GM11168 (cell line): Measurements from ENCODE around the gene TMEM179.

Source experiments
- in situ Hi-C: fragments of 300-500 bp; cut with MboI; formaldehyde crosslinking; loops from one replicate; pipeline ENCODE4 v1.12.0; 2022; ENCODE audit warnings: low sequenced_read_pairs; ENCODE audit not compliant: unreplicated experiment

The TMEM179 gene

DNA sequence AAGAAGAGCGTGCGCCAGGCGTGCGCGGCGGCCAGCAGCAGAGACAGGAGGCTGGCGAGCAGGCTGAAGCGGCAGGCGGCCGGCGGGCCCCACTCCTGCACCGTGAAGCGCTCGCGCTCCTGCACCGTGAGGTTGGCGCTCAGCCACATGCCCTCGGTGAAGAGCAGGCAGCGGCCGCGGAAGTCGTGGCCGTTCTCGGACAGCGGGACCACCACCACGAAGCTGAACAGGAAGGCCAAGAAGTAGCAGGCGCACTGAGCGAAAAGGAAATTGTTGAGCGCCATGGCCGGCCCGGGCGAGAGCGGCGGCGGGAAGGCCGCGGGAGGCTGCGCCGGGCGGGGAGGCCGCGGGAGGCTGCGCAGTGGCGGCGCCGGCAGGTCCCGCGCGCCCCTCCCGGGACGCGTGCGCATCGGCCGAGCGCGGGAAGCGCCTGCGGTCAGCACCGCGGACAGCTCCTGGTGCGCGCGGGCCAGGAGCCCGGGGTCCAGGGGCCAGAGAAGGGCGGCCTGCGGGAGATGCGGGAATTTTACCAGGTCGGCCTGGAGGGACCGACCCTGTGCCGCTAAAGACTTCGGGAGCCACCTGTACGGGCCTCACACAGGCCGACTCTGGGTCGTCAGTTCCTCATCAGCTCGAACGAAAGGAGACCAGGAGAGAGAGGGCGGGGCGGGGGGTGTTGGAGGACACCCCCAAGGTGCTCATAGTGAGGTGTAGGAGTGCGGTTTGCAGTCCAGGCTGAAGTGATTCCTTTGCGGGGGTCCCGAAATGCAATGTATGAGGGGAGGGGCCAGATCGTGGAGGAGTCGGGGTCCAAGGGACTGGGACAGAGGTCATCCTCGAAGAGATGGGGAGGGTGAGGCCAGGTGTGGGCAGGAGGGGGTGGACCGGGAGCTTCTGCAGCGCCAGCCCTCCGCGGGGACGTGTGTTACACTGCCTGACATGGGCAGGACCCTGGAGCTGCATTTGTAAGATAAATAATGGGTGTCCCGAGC is at the start of gene TMEM179:
Gene TMEM179 (minus strand): TSS at position 315 of the 992 bp plus-strand sequence. CDS start 31 bp downstream, at position 284.
- in situ Hi-C loops = no loop called here

DNA sequence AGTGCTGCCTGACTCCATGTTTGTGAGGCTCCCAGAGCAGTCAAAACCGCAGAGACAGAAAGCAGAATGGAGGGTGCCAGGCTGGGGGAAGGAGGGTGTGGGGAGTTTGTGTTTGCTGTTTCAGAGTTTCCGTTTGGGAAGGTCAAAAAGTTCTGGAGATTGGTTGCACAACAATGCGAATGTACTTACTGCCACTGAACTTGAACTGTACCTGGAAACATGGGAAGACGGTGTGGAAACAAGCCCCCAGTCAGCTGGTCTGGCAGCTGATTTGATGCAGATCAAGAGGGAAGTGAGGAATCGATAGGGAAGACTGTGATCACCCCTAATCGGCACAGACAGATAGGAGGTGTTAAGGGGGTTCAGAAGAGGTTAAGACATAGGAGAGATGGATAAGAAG is 49.5 kb upstream of the TMEM179 start:
- in situ Hi-C loops = loop anchor here (10.0 kb wide), 1 partner anchor 61 kb away; no protein-coding TSS in a partner anchor

DNA sequence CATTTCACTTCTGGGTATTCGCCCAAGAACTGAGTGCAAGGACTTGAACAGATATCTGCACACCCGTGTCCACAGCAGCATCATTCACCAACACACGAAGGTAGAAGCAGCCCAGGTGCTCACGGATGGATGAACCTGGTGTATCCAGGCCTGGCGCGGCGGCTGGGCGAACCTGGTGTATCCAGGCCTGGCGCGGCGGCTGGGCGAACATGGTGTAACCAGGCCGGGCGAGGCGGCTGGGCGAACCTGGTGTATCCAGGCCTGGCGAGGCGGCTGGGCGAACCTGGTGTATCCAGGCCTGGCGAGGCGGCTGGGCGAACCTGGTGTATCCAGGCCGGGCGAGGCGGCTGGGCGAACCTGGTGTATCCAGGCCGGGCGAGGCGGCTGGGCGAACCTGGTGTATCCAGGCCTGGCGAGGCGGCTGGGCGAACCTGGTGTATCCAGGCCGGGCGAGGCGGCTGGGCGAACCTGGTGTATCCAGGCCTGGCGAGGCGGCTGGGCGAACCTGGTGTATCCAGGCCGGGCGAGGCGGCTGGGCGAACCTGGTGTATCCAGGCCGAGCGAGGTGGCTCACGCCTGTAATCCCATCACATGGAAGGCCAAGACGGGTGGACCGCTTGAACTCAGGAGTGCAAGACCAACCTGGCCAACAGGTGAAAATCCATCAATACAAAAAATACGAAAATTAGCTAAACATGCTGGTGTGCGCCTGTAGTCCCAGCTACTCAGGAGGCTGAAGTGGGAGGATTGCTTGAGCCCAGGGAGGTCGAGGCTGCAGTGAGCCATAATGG is 48.8 kb upstream of the TMEM179 start:
- in situ Hi-C loops = loop anchor here (10.0 kb wide), 1 partner anchor 61 kb away; no protein-coding TSS in a partner anchor

DNA sequence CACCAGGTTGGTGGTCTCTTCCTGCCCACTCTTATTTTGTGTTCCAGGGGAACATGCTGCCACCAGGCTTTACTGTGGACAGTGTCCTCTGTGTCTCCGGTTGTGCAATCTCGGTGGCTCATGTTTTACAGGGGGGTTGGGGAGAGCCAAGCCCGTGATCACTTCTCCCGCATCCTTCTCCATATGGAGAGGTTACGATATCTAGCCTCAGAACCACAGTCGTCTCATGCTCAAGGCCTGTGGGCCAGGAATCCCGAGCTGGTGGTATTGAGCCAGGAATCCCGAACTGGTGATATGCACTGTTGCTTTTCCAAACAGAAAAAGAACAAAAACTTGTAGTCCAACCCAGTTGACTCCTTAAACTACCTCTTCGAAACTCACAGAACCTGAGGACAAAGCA is 47.8 kb upstream of the TMEM179 start:
- in situ Hi-C loops = loop anchor here (10.0 kb wide), 1 partner anchor 62 kb away; no protein-coding TSS in a partner anchor

DNA sequence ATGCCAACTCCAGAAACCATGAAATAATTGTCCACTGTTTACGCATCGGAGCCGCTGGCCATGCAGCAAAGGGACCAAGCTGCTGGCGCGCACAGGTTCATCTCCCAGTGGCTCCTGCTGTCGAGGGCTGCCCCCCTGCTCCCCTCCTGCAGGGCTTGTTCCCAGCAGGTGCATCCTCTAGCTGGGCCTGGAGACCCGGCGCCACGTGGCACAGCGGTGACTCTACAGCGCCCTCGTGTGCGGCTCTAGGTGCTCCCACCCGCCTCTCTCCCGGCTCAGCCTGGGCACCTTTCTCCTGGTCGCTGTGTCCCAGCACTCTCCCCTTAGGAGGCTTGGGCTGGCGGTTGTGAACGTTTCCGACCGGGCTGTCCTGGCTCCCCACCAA is 47.3 kb upstream of the TMEM179 start:
- in situ Hi-C loops = loop anchor here (10.0 kb wide), 1 partner anchor 63 kb away; no protein-coding TSS in a partner anchor

DNA sequence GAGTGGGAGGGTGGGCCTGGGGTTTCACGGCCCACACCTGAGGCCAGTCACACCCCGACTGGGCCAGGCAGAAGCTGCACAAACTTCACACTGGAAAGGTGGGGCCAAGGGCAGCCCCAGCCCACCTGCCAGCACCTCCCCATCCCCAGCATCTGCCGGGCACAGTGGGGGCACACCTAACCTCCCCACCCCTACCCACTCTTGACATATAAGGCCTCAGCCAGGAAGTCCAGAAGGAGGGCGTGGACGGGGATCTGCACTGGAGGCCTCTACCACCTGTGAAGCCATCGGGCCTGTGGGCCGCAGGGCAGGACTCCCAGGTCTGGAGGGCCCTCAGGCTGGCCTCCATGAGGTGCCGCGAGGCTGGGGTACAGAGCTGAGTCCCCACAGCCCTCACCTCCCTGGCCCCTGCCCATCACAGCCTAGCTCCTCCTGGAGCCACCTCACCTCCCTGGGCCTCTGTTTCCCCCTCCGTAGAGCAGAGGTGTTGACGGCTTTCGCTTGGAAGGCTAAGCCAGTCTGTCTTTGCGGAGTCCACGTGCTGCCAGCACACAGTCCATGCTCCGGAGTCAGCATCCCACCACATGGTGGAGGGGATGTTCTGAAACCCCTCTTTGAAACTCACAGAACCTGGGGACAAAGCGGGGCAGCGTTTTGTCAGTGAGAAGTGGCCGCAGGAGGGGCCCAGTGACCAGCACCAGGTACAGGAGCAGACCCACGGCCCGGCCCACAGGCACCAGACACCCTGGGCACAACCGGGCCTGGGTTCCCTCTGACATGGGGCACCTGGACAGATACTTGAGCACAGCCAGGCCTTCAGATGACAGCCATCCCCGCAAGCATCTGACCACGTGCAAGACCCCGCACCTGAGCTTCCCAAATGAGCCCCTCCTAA is 46.7 kb upstream of the TMEM179 start:
- in situ Hi-C loops = loop anchor here (10.0 kb wide), 1 partner anchor 64 kb away; no protein-coding TSS in a partner anchor

DNA sequence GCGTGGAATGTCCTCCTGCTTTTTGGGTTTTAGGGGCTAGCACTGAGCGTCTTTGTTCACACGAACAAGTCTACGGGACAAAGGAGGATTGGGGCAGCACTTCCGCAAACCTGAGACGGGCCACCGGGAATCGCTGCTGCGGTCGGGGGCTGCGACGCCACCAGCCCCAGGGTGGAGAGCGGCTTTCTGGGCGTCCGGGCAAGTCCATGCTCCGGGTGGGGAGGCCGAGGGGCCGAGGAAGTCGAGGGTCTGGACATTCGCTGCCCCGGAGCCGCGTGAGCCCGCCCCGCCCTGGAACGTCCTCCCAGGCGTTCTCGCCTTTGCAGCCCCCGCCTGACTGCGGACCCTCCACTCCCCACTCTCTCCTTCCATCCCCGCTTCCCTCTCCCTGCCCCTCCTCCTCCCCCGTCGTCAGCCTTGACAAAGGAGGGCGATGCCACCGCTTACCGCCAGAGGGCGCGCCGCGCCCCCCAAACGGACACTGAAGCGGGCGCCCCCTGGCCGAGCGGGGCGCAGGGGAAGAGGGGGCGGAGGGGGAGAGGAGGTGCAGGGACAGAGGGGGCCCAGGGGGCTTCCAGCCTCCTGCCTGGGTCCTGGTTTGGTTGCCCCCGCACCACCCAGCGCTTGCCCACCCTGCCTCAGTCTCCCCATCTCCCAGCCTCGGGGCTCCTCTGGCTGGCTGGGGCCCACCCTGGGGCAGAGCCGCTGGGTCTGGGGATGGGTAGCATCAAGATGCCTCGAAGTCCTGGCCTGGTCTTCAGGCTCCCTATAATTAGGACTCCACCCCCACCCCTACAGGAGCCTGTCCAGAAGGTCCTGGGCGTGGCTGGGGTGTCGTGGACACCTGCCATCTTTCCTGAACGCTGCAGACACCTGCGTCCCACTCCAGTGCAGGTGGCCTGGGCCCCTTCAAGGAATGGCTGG is 45.7 kb upstream of the TMEM179 start:
- in situ Hi-C loops = loop anchor here (10.0 kb wide), 1 partner anchor 64 kb away; no protein-coding TSS in a partner anchor

DNA sequence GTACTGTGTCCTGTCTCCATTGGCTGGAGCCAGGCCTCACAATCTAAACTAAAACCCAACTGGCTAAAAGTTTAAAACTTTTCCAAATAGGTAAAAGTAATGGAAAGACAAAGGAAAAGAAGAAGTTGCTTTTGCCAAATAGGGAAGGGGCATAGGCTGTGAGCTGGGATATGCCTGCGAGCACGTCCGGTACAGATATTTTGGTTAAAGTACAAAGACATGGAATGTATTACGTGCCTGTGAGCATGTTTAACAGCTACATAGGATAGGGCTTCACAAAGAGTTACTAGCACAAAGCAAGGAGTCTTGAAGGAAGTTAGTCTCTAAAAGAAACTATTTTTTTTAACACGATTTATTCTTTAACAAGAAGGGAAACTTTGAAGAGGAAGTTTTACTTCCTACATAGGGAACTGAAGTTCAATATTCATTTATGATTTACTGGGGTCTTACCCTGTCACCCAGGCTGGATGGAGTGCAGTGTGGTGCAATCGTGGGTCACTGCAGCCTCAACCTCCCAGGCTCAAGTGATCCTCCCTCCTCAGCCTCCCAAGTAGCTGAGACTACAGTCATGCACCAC is 43.0 kb upstream of the TMEM179 start:
- in situ Hi-C loops = loop anchor here (25.0 kb wide), 1 partner anchor 510 kb away; the partner anchor contains the start of gene KIF26A

DNA sequence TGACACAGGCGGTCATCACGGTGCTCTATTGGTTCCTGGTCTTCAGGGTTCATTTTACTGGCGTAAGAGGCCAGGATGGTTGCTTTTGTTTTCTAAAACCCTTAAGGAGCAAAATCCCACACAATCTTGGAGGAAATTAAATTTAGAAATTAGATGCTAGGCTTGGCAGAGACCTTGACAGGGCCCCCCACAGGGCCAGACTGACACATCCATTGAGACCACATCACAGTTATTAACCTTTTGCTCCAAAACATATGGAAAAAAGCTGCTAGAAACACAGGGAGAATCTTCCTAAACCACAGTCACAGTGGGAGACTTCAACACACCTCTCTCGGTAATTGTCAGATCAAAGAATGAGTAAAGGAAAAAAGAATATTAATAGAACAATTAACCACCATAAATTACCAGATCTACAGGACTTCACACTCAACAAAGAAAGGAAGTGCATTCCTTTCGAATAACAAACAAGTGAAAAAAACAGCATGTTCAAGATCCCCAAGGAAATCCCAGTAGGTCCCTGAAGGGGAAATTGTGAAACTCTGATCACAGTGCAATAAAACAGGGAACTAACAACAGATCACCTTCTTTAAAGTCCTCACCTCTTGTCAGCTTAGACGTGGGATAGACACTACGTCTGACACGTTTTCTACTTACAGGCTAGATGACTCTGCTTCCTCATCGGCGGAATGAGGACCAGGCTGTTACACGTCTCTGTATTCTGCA is 40.2 kb upstream of the TMEM179 start:
- in situ Hi-C loops = loop anchor here (25.0 kb wide), 1 partner anchor 508 kb away; the partner anchor contains the start of gene KIF26A

DNA sequence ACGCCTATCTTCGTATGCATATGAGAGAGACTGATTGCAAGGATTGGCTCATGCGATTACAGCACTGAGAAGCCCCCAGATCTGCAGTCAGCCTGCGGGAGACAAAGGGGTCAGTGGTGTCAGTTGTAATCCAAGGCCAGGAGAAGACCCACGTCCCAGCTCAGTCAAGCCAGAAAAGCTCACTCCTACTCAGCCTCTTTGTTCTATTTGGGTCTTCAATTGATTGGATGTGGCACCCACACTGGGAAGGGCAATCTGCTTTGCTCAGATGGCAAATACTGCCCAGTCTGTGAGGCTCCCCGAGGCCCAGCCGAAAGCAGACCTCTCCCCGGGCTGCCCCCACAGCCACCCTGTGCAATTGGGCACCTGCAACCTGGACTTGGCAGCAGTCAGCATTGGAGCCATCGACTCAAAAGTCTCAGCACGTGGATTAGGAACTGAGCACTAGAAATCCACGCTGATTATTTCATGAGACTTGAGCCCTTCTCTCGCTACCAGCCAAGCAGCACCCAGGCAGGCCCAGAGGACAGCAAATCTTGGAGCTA is 39.6 kb upstream of the TMEM179 start:
- in situ Hi-C loops = loop anchor here (25.0 kb wide), 1 partner anchor 507 kb away; the partner anchor contains the start of gene KIF26A

DNA sequence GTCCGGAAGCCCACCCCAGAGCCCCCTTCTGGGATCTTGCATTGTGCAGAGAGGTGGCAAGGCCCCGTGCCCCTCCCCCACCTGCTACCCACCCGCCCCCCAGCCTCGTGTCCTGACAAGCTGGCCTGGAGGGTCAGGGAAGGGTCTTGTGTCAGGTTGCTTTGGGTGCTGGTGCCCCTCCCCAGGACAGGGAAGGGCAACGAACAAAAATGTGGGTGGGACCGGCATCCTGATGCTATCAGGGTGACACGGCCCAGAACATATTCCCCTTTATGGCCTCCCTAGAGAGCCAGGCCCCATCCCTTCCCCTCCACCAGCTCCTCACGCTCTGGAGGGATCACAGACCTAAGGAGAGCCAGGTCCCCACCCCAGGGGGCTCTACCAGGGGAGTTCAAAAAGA is 38.7 kb upstream of the TMEM179 start:
- in situ Hi-C loops = loop anchor here (25.0 kb wide), 1 partner anchor 506 kb away; the partner anchor contains the start of gene KIF26A

DNA sequence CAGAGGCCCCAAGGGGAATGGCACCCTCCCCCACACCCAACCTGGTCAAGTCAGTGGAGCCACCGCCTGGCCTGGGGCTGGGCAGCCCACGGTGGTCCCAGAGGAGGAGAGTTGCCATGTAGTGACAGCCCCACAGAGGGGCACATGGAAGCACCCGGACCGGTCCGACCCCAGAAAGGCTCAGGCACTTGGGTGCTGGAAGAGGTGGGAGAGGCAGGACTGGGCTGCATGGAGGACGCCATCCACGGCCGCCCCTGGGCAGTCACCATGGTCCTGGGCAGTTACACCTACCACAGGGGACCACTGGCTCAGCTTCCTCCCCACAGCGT is 37.9 kb upstream of the TMEM179 start:
- in situ Hi-C loops = loop anchor here (25.0 kb wide), 1 partner anchor 505 kb away; the partner anchor contains the start of gene KIF26A

DNA sequence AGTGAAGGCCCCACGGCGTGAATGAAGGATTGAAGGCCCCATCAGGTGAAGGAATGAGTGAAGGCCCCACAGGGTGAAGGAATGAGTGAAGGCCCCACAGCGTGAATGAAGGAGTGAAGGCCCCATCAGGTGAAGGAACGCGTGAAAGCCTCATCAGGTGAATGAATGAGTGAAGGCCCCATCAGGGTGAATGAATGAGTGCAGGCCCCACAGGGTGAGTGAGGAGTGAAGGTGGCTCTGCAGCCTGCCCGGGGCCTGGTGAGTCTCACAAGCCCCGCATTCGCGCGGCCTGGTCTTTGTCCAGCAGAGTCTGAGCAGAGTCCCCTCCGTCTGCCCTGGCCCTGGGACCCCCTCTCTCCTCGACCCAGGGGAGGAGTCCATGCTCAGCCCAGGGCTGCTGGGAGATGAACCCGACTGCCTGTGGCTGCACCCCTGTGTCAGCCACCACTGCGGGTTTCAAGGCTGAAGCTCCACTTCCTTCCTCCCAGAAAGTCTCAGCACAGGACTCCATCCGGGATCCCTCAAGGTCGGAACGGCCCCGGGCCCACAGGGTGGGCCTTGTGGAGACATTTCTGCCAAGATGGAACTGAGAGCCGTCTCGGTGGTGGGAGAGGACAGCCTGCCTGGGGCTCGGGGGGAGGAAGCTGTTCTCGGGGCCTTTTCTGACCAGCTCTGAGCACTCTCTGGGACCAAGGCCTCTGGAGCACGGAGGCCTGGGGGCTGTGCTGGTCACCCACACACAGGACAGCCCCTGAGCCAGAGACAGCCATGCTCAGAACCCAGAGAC is 37.4 kb upstream of the TMEM179 start:
- in situ Hi-C loops = loop anchor here (25.0 kb wide), 1 partner anchor 505 kb away; the partner anchor contains the start of gene KIF26A

DNA sequence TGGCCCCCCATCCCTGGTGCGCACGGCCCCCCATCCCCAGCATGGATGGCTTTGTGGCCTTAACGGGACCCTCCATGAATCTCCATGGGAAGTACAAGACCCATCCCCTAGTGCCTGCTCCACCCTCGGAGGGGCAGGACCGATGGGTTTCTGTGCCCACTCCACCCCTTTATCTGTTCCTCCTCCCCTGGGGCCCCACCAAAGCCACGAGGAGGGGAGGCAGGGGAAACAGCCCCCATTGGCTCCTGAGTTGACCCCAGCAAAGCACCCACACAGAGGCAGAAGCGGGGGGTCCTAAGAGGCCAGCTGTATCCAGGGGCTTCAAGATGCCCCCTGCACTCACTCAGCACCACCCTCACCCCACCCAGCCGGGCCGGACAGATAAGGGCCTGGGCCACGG is 36.1 kb upstream of the TMEM179 start:
- in situ Hi-C loops = loop anchor here (25.0 kb wide), 1 partner anchor 503 kb away; the partner anchor contains the start of gene KIF26A

DNA sequence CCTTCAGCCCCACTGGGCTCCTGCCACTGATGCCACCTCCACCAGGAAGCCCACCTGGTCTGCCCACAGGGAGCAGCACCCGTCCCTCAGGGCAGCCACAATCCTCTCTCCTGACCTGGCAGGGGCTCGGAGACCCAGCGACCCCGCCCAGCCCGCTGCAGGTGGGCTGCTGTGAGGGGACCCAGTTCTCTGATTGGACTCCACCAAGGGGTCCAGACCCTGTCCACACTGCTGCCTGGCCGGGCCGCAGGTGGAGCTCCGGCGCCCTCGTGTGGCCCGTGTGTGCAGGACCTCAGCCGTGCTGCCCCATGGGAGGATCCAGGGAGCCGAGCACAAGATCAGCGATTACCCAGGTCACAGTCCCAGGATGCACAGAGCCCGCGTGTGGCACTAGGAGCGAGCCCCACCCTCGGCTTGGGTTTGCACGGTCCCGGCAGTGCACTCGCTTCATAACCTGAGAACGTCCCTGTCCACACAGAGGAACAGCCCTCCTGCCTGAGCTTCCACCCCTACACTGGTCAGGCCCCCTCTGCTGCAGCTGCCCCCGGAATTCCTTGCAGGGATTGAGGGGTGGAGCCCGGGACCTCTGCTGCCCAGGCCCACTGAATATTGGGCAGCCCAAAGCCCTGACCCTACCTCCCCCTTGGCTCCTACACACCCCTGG is 35.4 kb upstream of the TMEM179 start:
- in situ Hi-C loops = loop anchor here (25.0 kb wide), 1 partner anchor 503 kb away; the partner anchor contains the start of gene KIF26A
